DLD1 (cell line): ENCODE data around the gene ISX.

ENCODE experiments used
- in situ Hi-C: cut with HindIII; loops from 2 replicates; pipeline ENCODE4 v1.10.0; 2017; ENCODE audit warnings: low sequenced_read_pairs

The ISX gene

GRCh38 chr22:35109616-35110015, 43.7 kb downstream of the ISX start:
- in situ Hi-C loops: no loop called here

GRCh38 chr22:35111244-35111643, 45.3 kb downstream of the ISX start:
- in situ Hi-C loops: no loop called here

GRCh38 chr22:35113341-35113740, 47.4 kb downstream of the ISX start:
- in situ Hi-C loops: no loop called here

- in situ Hi-C loops: no loop called here
Measured at GRCh38 chr22:35114131-35114980, 48.4 kb downstream of the ISX start.

- in situ Hi-C loops: no loop called here
Measured at GRCh38 chr22:35115515-35115914, 49.6 kb downstream of the ISX start.

- in situ Hi-C loops: no loop called here
Measured at GRCh38 chr22:35116269-35116668, 50.3 kb downstream of the ISX start.

GRCh38 chr22:35116817-35117216, 50.9 kb downstream of the ISX start:
- in situ Hi-C loops: no loop called here

- in situ Hi-C loops: no loop called here
Measured at GRCh38 chr22:35119494-35119893, 53.5 kb downstream of the ISX start.

GRCh38 chr22:35124691-35125219, 58.8 kb downstream of the ISX start:
- in situ Hi-C loops: no loop called here

- in situ Hi-C loops: no loop called here
Measured at GRCh38 chr22:35126993-35127392, 61.0 kb downstream of the ISX start.

- in situ Hi-C loops: no loop called here
Measured at GRCh38 chr22:35128637-35129036, 62.7 kb downstream of the ISX start.

GRCh38 chr22:35131525-35132000, 65.6 kb downstream of the ISX start:
- in situ Hi-C loops: no loop called here

- in situ Hi-C loops: no loop called here
Measured at GRCh38 chr22:35132568-35132967, 66.6 kb downstream of the ISX start.

GRCh38 chr22:35133702-35134380, 67.9 kb downstream of the ISX start:
- in situ Hi-C loops: no loop called here

GRCh38 chr22:35134637-35135036, 68.7 kb downstream of the ISX start:
- in situ Hi-C loops: no loop called here

- in situ Hi-C loops: no loop called here
Measured at GRCh38 chr22:35135165-35135564, 69.2 kb downstream of the ISX start.
